ENCODE results near the gene NRP2. TPM values are rescaled to one million over a fixed set of nuclear protein-coding genes. Genes with fewer than 3 reads are reported as not detected.

NRP2 gene
- total RNA-seq, 1 experiment from 2014 or later, result 1.2 TPM

DNA sequence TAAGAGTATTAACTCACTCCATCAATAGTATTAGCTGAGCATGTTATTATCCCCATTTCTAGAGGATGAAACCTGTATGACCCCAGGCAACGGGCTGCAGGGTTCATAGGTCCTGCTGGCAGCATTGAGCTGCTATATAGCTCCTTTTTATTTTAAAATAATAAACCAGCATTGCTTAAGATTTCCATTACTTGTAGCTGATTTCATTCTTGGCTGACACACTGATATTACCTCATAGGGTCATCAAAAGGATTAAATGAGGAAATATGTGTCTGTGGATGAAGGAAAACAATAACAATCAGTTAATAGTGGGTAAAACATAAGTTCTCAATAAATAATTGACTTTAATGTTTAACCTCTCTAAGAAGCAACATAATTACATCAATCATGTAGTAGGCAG is 48.3 kb upstream of the NRP2 start (continued):
- TF ChIP-seq ATF3 (IDR thresholded peaks at IDR 0.05), result no peak
- no peak for TF ChIP-seq POLR2A (IDR thresholded peaks at IDR 0.05; ENCODE audit: borderline replicate concordance, extremely low read depth, insufficient read depth, insufficient read length)
- no peak for TF ChIP-seq EGR1 (IDR thresholded peaks at IDR 0.05; ENCODE audit: low read depth)
- TF ChIP-seq ZNF274 (IDR thresholded peaks at IDR 0.05; ENCODE audit: low read depth, low read length), result no peak

- Histone ChIP-seq H3K27ac (ENCODE audit: low read depth, low read length) (no peak overlapping the region), H3K9ac (ENCODE audit: low read length) (no peak overlapping the region), H3K4me3 (replicated peaks in 1 of 2; ENCODE audit: low read depth in 1 of 2, low read length in 2 of 2) (no peak overlapping the region), H3K4me2 (ENCODE audit: low read length) (no peak overlapping the region), H3K9me3 (ENCODE audit: control insufficient read depth in 1 of 2, insufficient read depth in 1 of 2, low read depth in 1 of 2, low read length in 2 of 2) (no peaks in the 10 kb centered on the region), H3K9me2 (ENCODE audit: insufficient read depth) (no peaks in the 10 kb centered on the region), H2AFZ (ENCODE audit: low read depth, low read length, poor library complexity, severe bottlenecking) (no peak overlapping the region), H3K4me1 (ENCODE audit: control insufficient read depth in 1 of 2, insufficient read depth in 2 of 2, low read length in 2 of 2) (no peaks in the 10 kb centered on the region), H4K20me1 (ENCODE audit: insufficient read depth) (no peaks in the 10 kb centered on the region), H3K79me2 (ENCODE audit: insufficient read depth, low read length) (no peaks in the 10 kb centered on the region), H3K36me3 (ENCODE audit: control insufficient read depth in 1 of 2, insufficient read depth in 2 of 2, low read length in 2 of 2) (no peaks in the 10 kb centered on the region), H3K27me3 (ENCODE audit: insufficient read depth, low read length) (peaks cover 23% of the 10 kb centered on the region)
- TF ChIP-seq ZFX (IDR thresholded peaks at IDR 0.05), result no peak
- TF ChIP-seq EZH2 (IDR thresholded peaks at IDR 0.05), result no peak
- TF ChIP-seq FOSL1 (IDR thresholded peaks at IDR 0.05; ENCODE audit: low read depth), result no peak
- TF ChIP-seq ELF1 (IDR thresholded peaks at IDR 0.05; ENCODE audit: borderline replicate concordance, low read depth), result no peak
- TF ChIP-seq, protein P1, sequence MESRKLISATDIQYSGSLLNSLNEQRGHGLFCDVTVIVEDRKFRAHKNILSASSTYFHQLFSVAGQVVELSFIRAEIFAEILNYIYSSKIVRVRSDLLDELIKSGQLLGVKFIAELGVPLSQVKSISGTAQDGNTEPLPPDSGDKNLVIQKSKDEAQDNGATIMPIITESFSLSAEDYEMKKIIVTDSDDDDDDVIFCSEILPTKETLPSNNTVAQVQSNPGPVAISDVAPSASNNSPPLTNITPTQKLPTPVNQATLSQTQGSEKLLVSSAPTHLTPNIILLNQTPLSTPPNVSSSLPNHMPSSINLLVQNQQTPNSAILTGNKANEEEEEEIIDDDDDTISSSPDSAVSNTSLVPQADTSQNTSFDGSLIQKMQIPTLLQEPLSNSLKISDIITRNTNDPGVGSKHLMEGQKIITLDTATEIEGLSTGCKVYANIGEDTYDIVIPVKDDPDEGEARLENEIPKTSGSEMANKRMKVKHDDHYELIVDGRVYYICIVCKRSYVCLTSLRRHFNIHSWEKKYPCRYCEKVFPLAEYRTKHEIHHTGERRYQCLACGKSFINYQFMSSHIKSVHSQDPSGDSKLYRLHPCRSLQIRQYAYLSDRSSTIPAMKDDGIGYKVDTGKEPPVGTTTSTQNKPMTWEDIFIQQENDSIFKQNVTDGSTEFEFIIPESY (IDR thresholded peaks at IDR 0.05; ENCODE audit: extremely low read depth, insufficient replicate concordance, low read length), result no peak
- intact Hi-C loops (cut with micrococcal nuclease), result no loop called here
- BruUV-seq (replicated peaks), result no TSS peak
- no peak for ATAC-seq
- ChIA-PET CTCF (no interaction called here), POLR2A (no interaction called here), RAD21 (ENCODE audit: low non-redundant PET in 1 of 2, low total read pairs in 2 of 2, uncharacterized antibody in 2 of 2, unreplicated experiment in 2 of 2) (no interaction called here)
- no peak for DNase-seq (ENCODE audit: low read depth, low spot score)
Observed at GRCh38 chr2:205636549-205637319, 45.6 kb upstream of the NRP2 start.

Data from HCT116 (cell line).